Neural progenitor cell (in vitro differentiated cells): ENCODE data around the gene JAZF1.

Source experiments
- EZH2 ChIP-seq: fragments of 200-600 bp; sonication (generic); IDR thresholded peaks from 2 replicates; pipeline ENCODE4 v1.6.1; 2017; ENCODE audit warnings: antibody characterized with exemption, mild to moderate bottlenecking, moderate library complexity
- EZH2phosphoT487 ChIP-seq: fragments of 200-600 bp; sonication (generic); IDR thresholded peaks from 2 replicates; pipeline ENCODE4 v1.6.1; 2017; ENCODE audit warnings: antibody characterized with exemption
- TF ChIP-seq, protein P1 (sequence below): fragments of 200-600 bp; sonication (generic); IDR thresholded peaks from 2 replicates; pipeline ENCODE4 v1.5.1; 2017; ENCODE audit warnings: antibody characterized with exemption, mild to moderate bottlenecking

DNA sequence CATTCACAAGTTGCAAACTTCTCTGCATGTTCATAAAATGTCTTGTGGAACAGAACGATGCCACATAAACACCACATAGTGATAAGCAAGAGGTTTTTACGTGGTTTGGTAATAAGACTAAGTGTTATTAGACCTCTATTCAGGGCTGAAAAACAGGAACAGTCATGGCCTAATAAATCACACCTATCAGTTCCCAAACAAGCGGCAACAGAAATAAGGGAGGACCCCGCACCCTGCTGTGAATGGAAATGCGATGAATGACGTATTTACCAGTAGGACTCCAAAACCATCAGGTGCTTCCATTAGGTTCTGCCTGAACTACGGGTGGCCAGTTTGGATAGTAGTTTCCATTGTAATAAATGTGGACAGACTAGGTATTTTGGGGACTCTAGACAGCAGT is 311.5 kb downstream of the JAZF1 start:
- TF ChIP-seq, protein P1, sequence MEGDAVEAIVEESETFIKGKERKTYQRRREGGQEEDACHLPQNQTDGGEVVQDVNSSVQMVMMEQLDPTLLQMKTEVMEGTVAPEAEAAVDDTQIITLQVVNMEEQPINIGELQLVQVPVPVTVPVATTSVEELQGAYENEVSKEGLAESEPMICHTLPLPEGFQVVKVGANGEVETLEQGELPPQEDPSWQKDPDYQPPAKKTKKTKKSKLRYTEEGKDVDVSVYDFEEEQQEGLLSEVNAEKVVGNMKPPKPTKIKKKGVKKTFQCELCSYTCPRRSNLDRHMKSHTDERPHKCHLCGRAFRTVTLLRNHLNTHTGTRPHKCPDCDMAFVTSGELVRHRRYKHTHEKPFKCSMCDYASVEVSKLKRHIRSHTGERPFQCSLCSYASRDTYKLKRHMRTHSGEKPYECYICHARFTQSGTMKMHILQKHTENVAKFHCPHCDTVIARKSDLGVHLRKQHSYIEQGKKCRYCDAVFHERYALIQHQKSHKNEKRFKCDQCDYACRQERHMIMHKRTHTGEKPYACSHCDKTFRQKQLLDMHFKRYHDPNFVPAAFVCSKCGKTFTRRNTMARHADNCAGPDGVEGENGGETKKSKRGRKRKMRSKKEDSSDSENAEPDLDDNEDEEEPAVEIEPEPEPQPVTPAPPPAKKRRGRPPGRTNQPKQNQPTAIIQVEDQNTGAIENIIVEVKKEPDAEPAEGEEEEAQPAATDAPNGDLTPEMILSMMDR = no peak
- no peak for TF ChIP-seq EZH2
- TF ChIP-seq EZH2phosphoT487 = no peak
